NT2/D1 (cell line): ENCODE measurements around the gene VWA8.

Source experiments
- YY1 ChIP-seq: IDR thresholded peaks from 2 replicates; pipeline ENCODE4 v1.6.1; 2011; ENCODE audit not compliant: insufficient read length, insufficient read depth
- ZNF274 ChIP-seq: IDR thresholded peaks from 2 replicates; pipeline ENCODE4 v1.6.1; 2011; ENCODE audit warnings: mild to moderate bottlenecking, low read depth, low read length

DNA sequence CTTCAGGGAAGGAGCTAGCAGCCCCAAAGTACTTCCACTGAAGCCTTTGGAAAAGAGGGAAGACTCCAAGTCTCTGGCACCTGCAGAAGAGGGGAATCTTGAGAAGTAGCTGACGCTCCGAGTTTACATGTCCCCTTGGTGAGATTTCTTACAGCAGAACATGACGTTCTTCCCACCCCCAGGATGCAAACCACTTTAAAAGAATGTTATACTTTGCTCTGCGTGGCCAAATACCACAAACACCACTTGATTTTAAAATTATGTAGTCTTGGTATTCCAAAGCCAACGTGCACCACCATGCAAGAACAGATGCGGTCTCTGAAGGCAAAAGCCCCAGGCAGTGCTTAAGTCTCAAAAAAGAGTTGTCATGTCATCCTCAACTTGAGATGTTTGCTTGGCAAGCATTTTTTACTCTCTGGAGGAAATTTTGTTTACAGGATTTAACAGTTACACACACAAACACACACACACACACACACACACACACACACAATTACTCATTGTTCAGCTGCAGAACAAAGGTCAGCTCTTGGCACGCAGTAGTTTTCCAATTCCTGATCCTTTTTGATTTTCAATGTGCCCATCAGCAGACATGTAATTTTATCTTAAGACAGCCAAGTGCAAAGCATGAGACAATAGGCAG is 397.4 kb downstream of the VWA8 start:
- TF ChIP-seq ZNF274, result no peak
- no peak for TF ChIP-seq YY1
